ENCODE measurements around the gene PARD3B. TPM values are rescaled to one million over a fixed set of nuclear protein-coding genes. Genes with fewer than 3 reads are reported as not detected.
"Not testable (repeated sequence)": the region's sequence is repeated elsewhere in the genome, so short reads cannot be mapped to it uniquely, and the experiment has no call there.

Gene PARD3B
- total RNA-seq, 1 donor from 2014 or later: 12.3 TPM

- no peak overlapping the region for H3K4me3 ChIP-seq
- H3K27me3 ChIP-seq: no peaks in the 10 kb centered on the region
- H3K27ac ChIP-seq: no peak overlapping the region
- H3K36me3 ChIP-seq: no peaks in the 10 kb centered on the region
- DNase-seq (ENCODE audit: extremely low spot score in 2 of 2): no peak
- intact Hi-C loops (cut with DNase I): no loop called here
- H3K4me1 ChIP-seq: peaks cover 8% of the 10 kb centered on the region
- TF ChIP-seq POLR2AphosphoS5 (IDR thresholded peaks at IDR 0.05; ENCODE audit: insufficient read depth in 1 of 2, low read depth in 1 of 2) (no peak), POLR2A (IDR thresholded peaks at IDR 0.05) (no peak), CTCF (IDR thresholded peaks at IDR 0.05) (no peak)
- no peaks in the 10 kb centered on the region for H3K9me3 ChIP-seq
Observed at GRCh38 chr2:205482399-205483081, 937.3 kb downstream of the PARD3B start.

- no peaks in the 10 kb centered on the region for H3K9me3 ChIP-seq
- H3K27ac ChIP-seq: no peak overlapping the region
- no peak overlapping the region for H3K4me3 ChIP-seq
- no peaks in the 10 kb centered on the region for H3K36me3 ChIP-seq
- TF ChIP-seq POLR2A (IDR thresholded peaks at IDR 0.05) (no peak), POLR2AphosphoS5 (IDR thresholded peaks at IDR 0.05; ENCODE audit: insufficient read depth in 1 of 2, low read depth in 1 of 2) (no peak), CTCF (IDR thresholded peaks at IDR 0.05) (no peak)
- H3K27me3 ChIP-seq: no peaks in the 10 kb centered on the region
- intact Hi-C loops (cut with DNase I): no loop called here
- no peak for DNase-seq (ENCODE audit: extremely low spot score in 2 of 2)
- peaks cover 8% of the 10 kb centered on the region for H3K4me1 ChIP-seq
Observed at GRCh38 chr2:205483095-205483494, 937.8 kb downstream of the PARD3B start.

GRCh38 chr2:205484215-205484614 is 938.9 kb downstream of the PARD3B start:
- Histone ChIP-seq H3K27me3 (no peaks in the 10 kb centered on the region), H3K36me3 (no peaks in the 10 kb centered on the region), H3K27ac (no peak overlapping the region), H3K4me1 (peaks cover 8% of the 10 kb centered on the region), H3K4me3 (no peak overlapping the region), H3K9me3 (no peaks in the 10 kb centered on the region)
- TF ChIP-seq POLR2AphosphoS5 (IDR thresholded peaks at IDR 0.05; ENCODE audit: insufficient read depth in 1 of 2, low read depth in 1 of 2) (no peak), POLR2A (IDR thresholded peaks at IDR 0.05) (no peak), CTCF (IDR thresholded peaks at IDR 0.05) (no peak)
- no peak for DNase-seq (ENCODE audit: extremely low spot score in 2 of 2)
- intact Hi-C loops (cut with DNase I): no loop called here

GRCh38 chr2:205484764-205485163 is 939.5 kb downstream of the PARD3B start:
- H3K27me3 ChIP-seq: no peaks in the 10 kb centered on the region
- DNase-seq (ENCODE audit: extremely low spot score in 2 of 2): no peak
- intact Hi-C loops (cut with DNase I): no loop called here
- no peak overlapping the region for H3K4me3 ChIP-seq
- H3K27ac ChIP-seq: no peak overlapping the region
- no peaks in the 10 kb centered on the region for H3K9me3 ChIP-seq
- no peaks in the 10 kb centered on the region for H3K36me3 ChIP-seq
- no peak for TF ChIP-seq POLR2AphosphoS5 (IDR thresholded peaks at IDR 0.05; ENCODE audit: insufficient read depth in 1 of 2, low read depth in 1 of 2)
- no peak for TF ChIP-seq CTCF (IDR thresholded peaks at IDR 0.05)
- no peak for TF ChIP-seq POLR2A (IDR thresholded peaks at IDR 0.05)
- peaks cover 8% of the 10 kb centered on the region for H3K4me1 ChIP-seq

GRCh38 chr2:205493528-205493927 is 948.3 kb downstream of the PARD3B start:
- H3K9me3 ChIP-seq; H3K27ac ChIP-seq; H3K4me3 ChIP-seq; H3K27me3 ChIP-seq; DNase-seq (ENCODE audit: extremely low spot score in 2 of 2); intact Hi-C loops (cut with DNase I); H3K4me1 ChIP-seq; H3K36me3 ChIP-seq: not testable (repeated sequence)
